HepG2 (cell line): ENCODE data around the gene NPDC1. TPM values are rescaled to one million over a fixed set of nuclear protein-coding genes. Genes with fewer than 3 reads are reported as not detected.

Experiments
- KDM2A ChIP-seq: sonication (generic); formaldehyde crosslinking; IDR thresholded peaks from 2 replicates; pipeline ENCODE4 v1.4.0; 2020; ENCODE audit warnings: low read depth, missing genetic modification reagents, borderline replicate concordance
- SAP130 ChIP-seq: IDR thresholded peaks from 2 replicates; pipeline ENCODE4 v1.6.1; 2016; ENCODE audit warnings: low read depth
- SKI ChIP-seq: fragments of 450-650 bp; IDR thresholded peaks from one replicate; pipeline ENCODE4 v1.6.1; 2018; ENCODE audit warnings: mild to moderate bottlenecking; ENCODE audit not compliant: partially characterized antibody
- STAG1 ChIP-seq: sonication (generic); formaldehyde crosslinking; IDR thresholded peaks from 2 replicates; pipeline ENCODE4 v1.4.0; 2020; ENCODE audit warnings: missing genetic modification reagents
- ZNF687 ChIP-seq: sonication (generic); formaldehyde crosslinking; IDR thresholded peaks from 2 replicates; pipeline ENCODE4 v1.5.1; 2020; ENCODE audit warnings: mild to moderate bottlenecking, missing genetic modification reagents, moderate library complexity
- polyA plus RNA-seq, 8 experiments: library from polyadenylated mRNA; depleted of rRNA in 3 of 8; stranded (reverse) in 7 of 8; unstranded in 1 of 8; fragments of >200 nt; fragmentation: Illumina TruSeq in 4 of 8; extraction: Trizol in 4 of 8; gene quantifications; 2 replicates each; pipeline versions ENCODE4 v1.2.1 to v1.2.3, GENCODE V29; 2011 to 2016; ENCODE audit warnings: low read depth in 4 of 8, missing spikeins in 1 of 8, mixed read lengths in 1 of 8; ENCODE audit not compliant: insufficient read depth in 1 of 8
- total RNA-seq, 5 experiments: library from RNA; depleted of rRNA; stranded (reverse); fragments of >200 nt; fragmentation: Illumina TruSeq; extraction: Trizol; gene quantifications; 2 replicates each; pipeline ENCODE4 v1.2.3, GENCODE V29; 2016; ENCODE audit warnings: low read depth in 1 of 5
- TF ChIP-seq, protein P1 (sequence below): sonication (generic); formaldehyde crosslinking; IDR thresholded peaks from 2 replicates; pipeline ENCODE4 v1.4.0; 2020; ENCODE audit warnings: missing genetic modification reagents
- TF ChIP-seq, protein P2 (sequence below): sonication (generic); formaldehyde crosslinking; IDR thresholded peaks from 2 replicates; pipeline ENCODE4 v1.5.0; 2020; ENCODE audit warnings: mild to moderate bottlenecking, missing genetic modification reagents, moderate library complexity
- TF ChIP-seq, protein P3 (sequence below): sonication (generic); formaldehyde crosslinking; IDR thresholded peaks from 2 replicates; pipeline ENCODE4 v1.5.0; 2020; ENCODE audit warnings: missing genetic modification reagents, mild to moderate bottlenecking, borderline replicate concordance

Gene NPDC1
- total and polyA plus RNA-seq, 2 of the 13 experiments (the other 11 are each of a cell fraction or from before 2014, with no cell fraction given) = 0.84 to 5.4 TPM

DNA sequence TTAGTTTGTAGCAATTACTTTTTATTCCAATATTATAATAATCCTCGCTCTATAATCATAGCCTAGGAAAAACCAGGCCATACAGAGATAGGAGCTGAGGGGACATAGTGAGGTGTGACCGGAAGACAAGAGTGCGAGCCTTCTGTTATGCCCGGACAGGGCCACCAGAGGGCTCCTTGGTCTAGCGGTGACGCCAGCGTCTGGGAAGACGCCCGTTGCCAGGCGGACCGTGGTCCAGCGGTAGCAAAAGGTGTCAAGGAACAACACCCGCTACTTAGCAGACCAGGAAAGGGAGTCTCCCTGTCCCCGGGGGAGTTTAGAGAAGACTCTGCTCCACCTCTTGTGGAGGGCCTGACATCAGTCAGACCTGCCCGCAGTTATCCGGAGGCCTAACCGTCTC, 41.7 kb downstream of the NPDC1 start (continued):
- TF ChIP-seq ZNF687 (peak; percentile 25; the same call in 1 of the 2 replicates), KDM2A (CRISPR knock-in tag) (0 out of 2 replicates have a peak, but pooled peaks have one; percentile 37), STAG1 (CRISPR knock-in tag) (peak; percentile 54), SKI (peak; percentile 15), SAP130 (CRISPR knock-in tag) (0 out of 2 replicates have a peak, but pooled peaks have one; percentile 15)
- TF ChIP-seq, protein P1, sequence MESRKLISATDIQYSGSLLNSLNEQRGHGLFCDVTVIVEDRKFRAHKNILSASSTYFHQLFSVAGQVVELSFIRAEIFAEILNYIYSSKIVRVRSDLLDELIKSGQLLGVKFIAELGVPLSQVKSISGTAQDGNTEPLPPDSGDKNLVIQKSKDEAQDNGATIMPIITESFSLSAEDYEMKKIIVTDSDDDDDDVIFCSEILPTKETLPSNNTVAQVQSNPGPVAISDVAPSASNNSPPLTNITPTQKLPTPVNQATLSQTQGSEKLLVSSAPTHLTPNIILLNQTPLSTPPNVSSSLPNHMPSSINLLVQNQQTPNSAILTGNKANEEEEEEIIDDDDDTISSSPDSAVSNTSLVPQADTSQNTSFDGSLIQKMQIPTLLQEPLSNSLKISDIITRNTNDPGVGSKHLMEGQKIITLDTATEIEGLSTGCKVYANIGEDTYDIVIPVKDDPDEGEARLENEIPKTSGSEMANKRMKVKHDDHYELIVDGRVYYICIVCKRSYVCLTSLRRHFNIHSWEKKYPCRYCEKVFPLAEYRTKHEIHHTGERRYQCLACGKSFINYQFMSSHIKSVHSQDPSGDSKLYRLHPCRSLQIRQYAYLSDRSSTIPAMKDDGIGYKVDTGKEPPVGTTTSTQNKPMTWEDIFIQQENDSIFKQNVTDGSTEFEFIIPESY (CRISPR knock-in tag) = peak; percentile 94
- TF ChIP-seq, protein P2, sequence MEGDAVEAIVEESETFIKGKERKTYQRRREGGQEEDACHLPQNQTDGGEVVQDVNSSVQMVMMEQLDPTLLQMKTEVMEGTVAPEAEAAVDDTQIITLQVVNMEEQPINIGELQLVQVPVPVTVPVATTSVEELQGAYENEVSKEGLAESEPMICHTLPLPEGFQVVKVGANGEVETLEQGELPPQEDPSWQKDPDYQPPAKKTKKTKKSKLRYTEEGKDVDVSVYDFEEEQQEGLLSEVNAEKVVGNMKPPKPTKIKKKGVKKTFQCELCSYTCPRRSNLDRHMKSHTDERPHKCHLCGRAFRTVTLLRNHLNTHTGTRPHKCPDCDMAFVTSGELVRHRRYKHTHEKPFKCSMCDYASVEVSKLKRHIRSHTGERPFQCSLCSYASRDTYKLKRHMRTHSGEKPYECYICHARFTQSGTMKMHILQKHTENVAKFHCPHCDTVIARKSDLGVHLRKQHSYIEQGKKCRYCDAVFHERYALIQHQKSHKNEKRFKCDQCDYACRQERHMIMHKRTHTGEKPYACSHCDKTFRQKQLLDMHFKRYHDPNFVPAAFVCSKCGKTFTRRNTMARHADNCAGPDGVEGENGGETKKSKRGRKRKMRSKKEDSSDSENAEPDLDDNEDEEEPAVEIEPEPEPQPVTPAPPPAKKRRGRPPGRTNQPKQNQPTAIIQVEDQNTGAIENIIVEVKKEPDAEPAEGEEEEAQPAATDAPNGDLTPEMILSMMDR (CRISPR knock-in tag) = peak; percentile 55
- TF ChIP-seq, protein P3, sequence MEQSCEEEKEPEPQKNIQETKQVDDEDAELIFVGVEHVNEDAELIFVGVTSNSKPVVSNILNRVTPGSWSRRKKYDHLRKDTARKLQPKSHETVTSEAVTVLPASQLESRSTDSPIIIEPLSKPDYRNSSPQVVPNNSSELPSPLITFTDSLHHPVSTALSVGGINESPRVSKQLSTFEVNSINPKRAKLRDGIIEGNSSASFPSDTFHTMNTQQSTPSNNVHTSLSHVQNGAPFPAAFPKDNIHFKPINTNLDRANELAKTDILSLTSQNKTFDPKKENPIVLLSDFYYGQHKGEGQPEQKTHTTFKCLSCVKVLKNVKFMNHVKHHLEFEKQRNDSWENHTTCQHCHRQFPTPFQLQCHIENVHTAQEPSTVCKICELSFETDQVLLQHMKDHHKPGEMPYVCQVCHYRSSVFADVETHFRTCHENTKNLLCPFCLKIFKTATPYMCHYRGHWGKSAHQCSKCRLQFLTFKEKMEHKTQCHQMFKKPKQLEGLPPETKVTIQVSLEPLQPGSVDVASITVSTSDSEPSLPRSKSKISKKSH = peak; percentile 98
